Brain microvascular endothelial cell (primary cell): Measurements from ENCODE around the gene SLC32A1.

Experiments used
- DNase-seq: peaks from one replicate; pipeline ENCODE4 v3.0.0-alpha.2; 2020
- H3K27ac ChIP-seq: fragments of 250-450 bp; sonication (Bioruptor Pico); 2 replicates; pipeline ENCODE4 v1.5.1; 2020; ENCODE audit warnings: mild to moderate bottlenecking, moderate library complexity
- H3K27me3 ChIP-seq: fragments of 250-450 bp; sonication (Bioruptor Pico); replicated peaks from 2 replicates; pipeline ENCODE4 v1.5.1; 2020; ENCODE audit warnings: mild to moderate bottlenecking
- H3K36me3 ChIP-seq: fragments of 250-450 bp; sonication (Bioruptor Pico); replicated peaks from 2 replicates; pipeline ENCODE4 v1.5.1; 2020; ENCODE audit warnings: mild to moderate bottlenecking
- H3K4me3 ChIP-seq: 2 replicates; pipeline ENCODE4 v1.5.1; 2011; ENCODE audit warnings: low read depth, mild to moderate bottlenecking, control low read depth, low read length, moderate library complexity
- in situ Hi-C: cut with HindIII; loops from 2 replicates; pipeline ENCODE4 v1.10.0; 2017; ENCODE audit warnings: low sequenced_read_pairs, low pct_ligation_motif_present
- TF ChIP-seq, protein P1 (sequence below): IDR thresholded peaks from 2 replicates; pipeline ENCODE4 v1.5.1; 2011; ENCODE audit warnings: low read depth, mild to moderate bottlenecking, moderate library complexity, low read length, control low read depth, inconsistent platforms; ENCODE audit errors: missing control alignments

The SLC32A1 gene

DNA sequence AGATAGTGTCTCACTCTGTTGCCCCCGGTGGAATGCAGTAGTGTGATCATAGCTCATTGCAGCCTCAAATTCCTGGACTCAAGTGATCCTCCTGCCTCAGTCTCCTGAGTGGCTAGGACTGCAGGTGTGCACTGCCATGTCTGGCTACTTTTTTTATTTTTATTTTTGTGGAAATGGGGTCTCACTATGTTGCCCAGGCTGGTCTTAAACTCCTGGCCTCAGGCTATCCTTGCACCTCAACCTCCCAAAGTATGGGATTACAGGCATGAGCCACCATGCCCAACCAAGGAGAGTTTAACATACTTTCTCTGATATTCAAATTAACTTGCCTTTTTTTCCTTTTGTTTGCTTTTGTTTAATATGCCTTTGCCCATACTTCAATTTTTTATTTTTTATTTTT is 13.6 kb downstream of the SLC32A1 start:
- no peak overlapping the region for H3K27ac ChIP-seq
- in situ Hi-C loops = loop anchor here (25.0 kb wide), 1 partner anchor 101 kb away; no protein-coding TSS in a partner anchor
- DNase-seq = no peak
- H3K4me3 ChIP-seq = no peak overlapping the region
- TF ChIP-seq, protein P1, sequence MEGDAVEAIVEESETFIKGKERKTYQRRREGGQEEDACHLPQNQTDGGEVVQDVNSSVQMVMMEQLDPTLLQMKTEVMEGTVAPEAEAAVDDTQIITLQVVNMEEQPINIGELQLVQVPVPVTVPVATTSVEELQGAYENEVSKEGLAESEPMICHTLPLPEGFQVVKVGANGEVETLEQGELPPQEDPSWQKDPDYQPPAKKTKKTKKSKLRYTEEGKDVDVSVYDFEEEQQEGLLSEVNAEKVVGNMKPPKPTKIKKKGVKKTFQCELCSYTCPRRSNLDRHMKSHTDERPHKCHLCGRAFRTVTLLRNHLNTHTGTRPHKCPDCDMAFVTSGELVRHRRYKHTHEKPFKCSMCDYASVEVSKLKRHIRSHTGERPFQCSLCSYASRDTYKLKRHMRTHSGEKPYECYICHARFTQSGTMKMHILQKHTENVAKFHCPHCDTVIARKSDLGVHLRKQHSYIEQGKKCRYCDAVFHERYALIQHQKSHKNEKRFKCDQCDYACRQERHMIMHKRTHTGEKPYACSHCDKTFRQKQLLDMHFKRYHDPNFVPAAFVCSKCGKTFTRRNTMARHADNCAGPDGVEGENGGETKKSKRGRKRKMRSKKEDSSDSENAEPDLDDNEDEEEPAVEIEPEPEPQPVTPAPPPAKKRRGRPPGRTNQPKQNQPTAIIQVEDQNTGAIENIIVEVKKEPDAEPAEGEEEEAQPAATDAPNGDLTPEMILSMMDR = no peak
- H3K27me3 ChIP-seq = peaks cover 12% of the 10 kb centered on the region
- no peaks in the 10 kb centered on the region for H3K36me3 ChIP-seq

DNA sequence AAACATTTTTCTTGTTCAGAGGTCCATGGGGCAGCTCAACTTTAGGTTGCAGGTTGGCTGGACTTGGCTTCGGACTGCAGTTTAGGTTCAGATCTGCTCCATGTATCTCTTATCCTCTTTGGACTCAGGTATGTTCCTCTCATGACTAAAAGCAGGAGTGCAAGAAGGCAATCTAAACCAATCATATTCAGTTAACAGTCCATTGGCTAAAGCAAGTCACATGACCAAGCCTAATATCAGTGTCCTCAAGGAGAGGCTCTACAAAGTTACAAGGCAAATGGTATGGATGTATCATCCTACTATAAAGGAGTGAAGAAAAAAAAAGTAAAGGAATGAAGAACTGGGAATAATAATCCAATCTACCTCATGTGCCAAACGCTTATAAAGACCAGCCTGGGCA is 21.5 kb downstream of the SLC32A1 start:
- TF ChIP-seq, protein P1 = no peak
- Histone ChIP-seq H3K27ac (no peak overlapping the region), H3K36me3 (peaks cover 2% of the 10 kb centered on the region), H3K27me3 (peaks cover 9% of the 10 kb centered on the region), H3K4me3 (no peak overlapping the region)
- no peak for DNase-seq
- in situ Hi-C loops = loop anchor here (25.0 kb wide), 1 partner anchor 108 kb away; no protein-coding TSS in a partner anchor

DNA sequence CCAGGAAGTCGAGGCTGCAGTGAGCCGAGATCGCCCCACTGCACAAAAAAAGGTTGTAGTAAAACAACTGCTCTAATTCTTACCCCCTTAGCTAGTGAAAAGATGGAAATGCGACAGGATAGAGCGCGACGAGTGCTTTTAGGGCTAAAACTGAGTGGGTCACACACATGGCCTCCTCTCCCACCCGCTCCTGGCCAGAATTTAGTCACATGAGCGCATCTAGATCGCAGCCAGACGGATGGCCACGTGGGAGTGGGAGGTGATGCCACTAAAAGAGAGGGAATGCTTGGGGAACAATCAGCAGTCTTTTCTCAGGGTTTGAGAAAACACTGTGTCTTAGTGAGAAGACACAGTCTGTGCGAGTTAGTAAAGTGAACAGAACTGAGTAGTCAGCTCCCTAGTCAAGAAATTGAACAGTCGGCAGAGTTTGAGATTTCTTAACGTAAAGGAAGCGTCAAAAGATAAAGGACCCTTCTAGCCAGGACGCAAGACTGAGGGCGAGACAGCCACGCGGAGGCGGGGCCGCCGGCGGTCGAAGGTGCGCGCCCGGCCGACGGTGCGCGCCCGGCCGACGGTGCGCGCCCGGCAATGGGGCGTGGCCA is 23.3 kb downstream of the SLC32A1 start:
- Histone ChIP-seq H3K27ac (no peak overlapping the region), H3K36me3 (peaks cover 2% of the 10 kb centered on the region), H3K4me3 (peak overlapping the region; percentile 40), H3K27me3 (no peaks in the 10 kb centered on the region)
- TF ChIP-seq, protein P1 = no peak
- no peak for DNase-seq
- in situ Hi-C loops = loop anchor here (25.0 kb wide), 1 partner anchor 110 kb away; no protein-coding TSS in a partner anchor

DNA sequence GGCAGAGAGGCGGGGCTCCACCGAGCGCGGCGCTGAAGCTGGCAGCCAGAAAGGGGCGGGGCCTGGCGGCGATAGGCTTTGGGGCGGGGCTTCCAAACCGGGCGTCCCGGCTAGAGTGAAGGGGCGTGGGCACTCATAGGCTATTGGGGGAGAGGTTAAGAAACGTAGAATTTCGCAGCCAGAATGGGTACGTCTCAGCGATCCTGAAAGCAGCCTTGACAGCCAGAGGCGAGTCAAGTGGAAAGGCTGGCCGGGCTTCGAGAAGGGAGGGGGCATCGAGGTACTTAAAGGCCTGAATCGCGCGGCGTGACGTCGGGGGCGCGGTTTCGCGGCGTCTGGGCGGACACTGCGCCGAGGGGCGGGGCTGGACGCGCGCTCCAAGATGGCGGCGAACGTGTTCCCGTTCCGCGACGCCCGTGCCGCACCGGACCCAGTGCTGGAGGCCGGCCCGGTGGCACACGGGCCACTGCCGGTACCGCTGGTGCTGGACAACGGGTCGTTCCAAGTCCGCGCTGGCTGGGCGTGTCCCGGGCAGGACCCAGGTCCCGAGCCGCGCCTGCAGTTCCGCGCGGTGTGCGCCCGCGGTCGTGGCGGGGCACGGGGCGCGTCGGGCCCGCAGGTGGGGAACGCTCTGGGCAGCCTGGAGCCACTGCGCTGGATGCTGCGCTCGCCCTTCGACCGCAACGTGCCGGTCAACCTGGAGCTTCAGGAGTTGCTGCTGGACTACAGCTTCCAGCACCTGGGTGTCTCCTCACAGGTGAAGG is 24.0 kb downstream of the SLC32A1 start, which contains the start of gene ACTR5:
Gene ACTR5 (plus strand): TSS at position 364 of the 764 bp plus-strand sequence. CDS start 19 bp downstream, at position 383.
- TF ChIP-seq, protein P1 = no peak
- peak within 1 kb of the TSS; percentile 91 for H3K4me3 ChIP-seq

DNA sequence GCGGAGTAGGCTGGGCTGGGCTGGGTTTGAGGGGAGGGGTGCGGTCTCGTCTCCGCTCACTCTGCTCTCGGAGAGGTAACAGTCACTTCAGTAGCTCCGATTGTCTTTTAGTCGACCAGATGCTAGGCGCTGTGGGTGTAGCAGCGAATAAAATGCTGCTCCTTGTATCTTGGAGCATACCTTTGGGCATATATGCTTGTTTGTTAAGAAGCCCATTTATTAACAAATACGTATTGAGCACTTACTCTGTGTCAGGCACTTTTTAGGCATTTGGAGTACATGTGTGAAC is 24.5 kb downstream of the SLC32A1 start:
- Histone ChIP-seq H3K27me3 (no peaks in the 10 kb centered on the region), H3K36me3 (peaks cover 2% of the 10 kb centered on the region), H3K27ac (peak overlapping the region; percentile 80), H3K4me3 (peak overlapping the region; percentile 91)
- TF ChIP-seq, protein P1 = no peak
- in situ Hi-C loops = loop anchor here (25.0 kb wide), 1 partner anchor 112 kb away; no protein-coding TSS in a partner anchor
- no peak for DNase-seq

More for the DNA sequence above, 24.0 kb downstream of the SLC32A1 start, which contains the start of gene ACTR5:
- H3K36me3 ChIP-seq = peaks cover 2% of the 10 kb centered on the region
- no peaks in the 10 kb centered on the region for H3K27me3 ChIP-seq
- DNase-seq = peak; percentile 84
- in situ Hi-C loops = loop anchor here (25.0 kb wide), 1 partner anchor 111 kb away; no protein-coding TSS in a partner anchor
- peak within 1 kb of the TSS; percentile 80 for H3K27ac ChIP-seq
